K562 (cell line): ENCODE results near the gene VPREB1. TPM values are rescaled to one million over a fixed set of nuclear protein-coding genes. Genes with fewer than 3 reads are reported as not detected.

Source experiments
- CTCF ChIP-seq, 3 experiments: IDR thresholded peaks in 2 of 3; conservative IDR thresholded peaks in 1 of 3; 2 replicates each; pipeline ENCODE4 v1.5.1; 2011 to 2012; ENCODE audit warnings: low read length in 3 of 3, mild to moderate bottlenecking in 3 of 3, control low read depth in 2 of 3, improper control_type of control experiment in 1 of 3, inconsistent platforms in 1 of 3, low read depth in 1 of 3, mixed read lengths in 1 of 3, moderate library complexity in 1 of 3; ENCODE audit not compliant: insufficient read depth in 2 of 3
- DMBX1 ChIP-seq: fragments of 250-450 bp; sonication (Bioruptor Pico); IDR thresholded peaks from 2 replicates; pipeline ENCODE4 v1.8.0; 2022; ENCODE audit warnings: inconsistent platforms, mild to moderate bottlenecking, moderate library complexity, borderline replicate concordance
- KHSRP ChIP-seq: fragments of 450-650 bp; IDR thresholded peaks from 2 replicates; pipeline ENCODE4 v1.6.1; 2017
- MCM3 ChIP-seq: fragments of 450-650 bp; IDR thresholded peaks from 2 replicates; pipeline ENCODE4 v1.6.1; 2016
- NFYB ChIP-seq: IDR thresholded peaks from 2 replicates; pipeline ENCODE4 v1.6.1; 2011; ENCODE audit warnings: mild to moderate bottlenecking, moderate library complexity; ENCODE audit not compliant: insufficient read length; ENCODE audit errors: extremely low read depth
- PTBP1 ChIP-seq: fragments of 200-400 bp; formaldehyde crosslinking; IDR thresholded peaks from 2 replicates; pipeline ENCODE4 v1.6.1; 2017; ENCODE audit warnings: low read depth, low read length
- RERE ChIP-seq: sonication (generic); formaldehyde crosslinking; IDR thresholded peaks from 2 replicates; pipeline ENCODE4 v1.8.0; 2023; ENCODE audit warnings: missing genetic modification reagents, mild to moderate bottlenecking, borderline replicate concordance
- RREB1 ChIP-seq: fragments of 250-450 bp; sonication (Bioruptor Pico); IDR thresholded peaks from 2 replicates; pipeline ENCODE4 v1.4.0; 2020
- SMC3 ChIP-seq: conservative IDR thresholded peaks from 2 replicates; pipeline ENCODE4 v1.6.1; 2011; ENCODE audit warnings: low read depth, low read length, improper control_type of control experiment; ENCODE audit not compliant: insufficient read depth
- TCF15 ChIP-seq: fragments of 250-450 bp; sonication (Bioruptor Pico); IDR thresholded peaks from 2 replicates; pipeline ENCODE4 v1.8.0; 2022; ENCODE audit warnings: moderate library complexity, mild to moderate bottlenecking, inconsistent platforms
- TFAP4 ChIP-seq: sonication (generic); formaldehyde crosslinking; IDR thresholded peaks from 2 replicates; pipeline ENCODE4 v1.8.0; 2022; ENCODE audit warnings: missing genetic modification reagents, mild to moderate bottlenecking, moderate library complexity, borderline replicate concordance
- ZNF766 ChIP-seq: fragments of 200-800 bp; sonication (Bioruptor generic); conservative IDR thresholded peaks from 2 replicates; pipeline ENCODE4 v1.6.1; 2016; ENCODE audit warnings: missing genetic modification characterization, missing compliant biosample characterization
- ZNF780A ChIP-seq: fragments of 250-450 bp; sonication (Bioruptor Pico); IDR thresholded peaks from 2 replicates; pipeline ENCODE4 v1.5.0; 2021; ENCODE audit warnings: mild to moderate bottlenecking
- polyA plus RNA-seq, 8 experiments: library from polyadenylated mRNA; depleted of rRNA in 4 of 8; stranded (reverse) in 5 of 8; unstranded in 3 of 8; fragments of >200 nt; fragmentation: Nextera tagmentation in 2 of 8; fragmentation: Illumina TruSeq in 1 of 8; extraction: Ambion mirVana in 2 of 8; extraction: Trizol in 1 of 8; gene quantifications; 2 replicates each; pipeline versions ENCODE4 v1.2.1 to v1.2.3, GENCODE V29; 2011 to 2014; ENCODE audit warnings: inconsistent platforms in 1 of 8, missing spikeins in 1 of 8
- total RNA-seq, 7 experiments: library from RNA; depleted of rRNA in 6 of 7; stranded (reverse); fragments of >200 nt in 6 of 7; fragmentation: Illumina TruSeq in 2 of 7; extraction: Trizol in 2 of 7; gene quantifications; 2 replicates each; pipeline versions ENCODE4 v1.2.1 to v1.2.3, GENCODE V29; 2011 to 2021; ENCODE audit warnings: low replicate concordance in 1 of 7

Gene VPREB1
- total and polyA plus RNA-seq, 9 of the 15 experiments (the other 6 are each of a cell fraction or from before 2014, with no cell fraction given), result not detected

GRCh38 chr22:22197993-22198402 lies 46.6 kb upstream of the VPREB1 start (continued):
- peak; percentile 22; the same call in 1 of the 2 replicates for TF ChIP-seq TFAP4 (CRISPR knock-in tag)
- no peak for TF ChIP-seq KHSRP
- 0 out of 2 replicates have a peak, but pooled peaks have one; percentile 13 for TF ChIP-seq SMC3
- TF ChIP-seq ZNF766 (CRISPR knock-in tag), result no peak
- TF ChIP-seq RREB1 (CRISPR knock-in tag), result peak; percentile 21; the same call in 1 of the 2 replicates
- TF ChIP-seq PTBP1, result no peak
- TF ChIP-seq MCM3, result no peak; the same call in 1 of the 2 replicates
- no peak for TF ChIP-seq NFYB
- no peak; the same call in 1 of the 2 replicates for TF ChIP-seq TCF15 (CRISPR knock-in tag)
- TF ChIP-seq DMBX1 (CRISPR knock-in tag), result no peak
- TF ChIP-seq CTCF (IDR thresholded peaks at IDR 0.05 in 2 of 3, conservative IDR thresholded peaks at IDR 0.05 in 1 of 3; ENCODE audit: insufficient read depth in 2 of 3, low read depth in 1 of 3, low read length in 3 of 3), result no peak
- no peak for TF ChIP-seq RERE (CRISPR knock-in tag)
- no peak for TF ChIP-seq ZNF780A (CRISPR knock-in tag)
